Measurements from ENCODE around the gene EXPH5.

- TF ChIP-seq, protein P1, sequence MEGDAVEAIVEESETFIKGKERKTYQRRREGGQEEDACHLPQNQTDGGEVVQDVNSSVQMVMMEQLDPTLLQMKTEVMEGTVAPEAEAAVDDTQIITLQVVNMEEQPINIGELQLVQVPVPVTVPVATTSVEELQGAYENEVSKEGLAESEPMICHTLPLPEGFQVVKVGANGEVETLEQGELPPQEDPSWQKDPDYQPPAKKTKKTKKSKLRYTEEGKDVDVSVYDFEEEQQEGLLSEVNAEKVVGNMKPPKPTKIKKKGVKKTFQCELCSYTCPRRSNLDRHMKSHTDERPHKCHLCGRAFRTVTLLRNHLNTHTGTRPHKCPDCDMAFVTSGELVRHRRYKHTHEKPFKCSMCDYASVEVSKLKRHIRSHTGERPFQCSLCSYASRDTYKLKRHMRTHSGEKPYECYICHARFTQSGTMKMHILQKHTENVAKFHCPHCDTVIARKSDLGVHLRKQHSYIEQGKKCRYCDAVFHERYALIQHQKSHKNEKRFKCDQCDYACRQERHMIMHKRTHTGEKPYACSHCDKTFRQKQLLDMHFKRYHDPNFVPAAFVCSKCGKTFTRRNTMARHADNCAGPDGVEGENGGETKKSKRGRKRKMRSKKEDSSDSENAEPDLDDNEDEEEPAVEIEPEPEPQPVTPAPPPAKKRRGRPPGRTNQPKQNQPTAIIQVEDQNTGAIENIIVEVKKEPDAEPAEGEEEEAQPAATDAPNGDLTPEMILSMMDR (IDR thresholded peaks at IDR 0.05): no peak
- TF ChIP-seq POLR2A (IDR thresholded peaks at IDR 0.05): no peak
Observed at GRCh38 chr11:108591893-108592292, 1.7 kb downstream of the EXPH5 start.

Data from body of pancreas (tissue), 4 donors.